ENCODE results near the gene VMP1.
A peak's percentile ranks its signal among the peaks of the same experiment; 100 is the strongest.

VMP1 gene

GRCh38 chr17:59815965-59816364 lies 108.5 kb downstream of the VMP1 start:
- H3K36me3 ChIP-seq (ENCODE audit: low read length): no peaks in the 10 kb centered on the region

DNA sequence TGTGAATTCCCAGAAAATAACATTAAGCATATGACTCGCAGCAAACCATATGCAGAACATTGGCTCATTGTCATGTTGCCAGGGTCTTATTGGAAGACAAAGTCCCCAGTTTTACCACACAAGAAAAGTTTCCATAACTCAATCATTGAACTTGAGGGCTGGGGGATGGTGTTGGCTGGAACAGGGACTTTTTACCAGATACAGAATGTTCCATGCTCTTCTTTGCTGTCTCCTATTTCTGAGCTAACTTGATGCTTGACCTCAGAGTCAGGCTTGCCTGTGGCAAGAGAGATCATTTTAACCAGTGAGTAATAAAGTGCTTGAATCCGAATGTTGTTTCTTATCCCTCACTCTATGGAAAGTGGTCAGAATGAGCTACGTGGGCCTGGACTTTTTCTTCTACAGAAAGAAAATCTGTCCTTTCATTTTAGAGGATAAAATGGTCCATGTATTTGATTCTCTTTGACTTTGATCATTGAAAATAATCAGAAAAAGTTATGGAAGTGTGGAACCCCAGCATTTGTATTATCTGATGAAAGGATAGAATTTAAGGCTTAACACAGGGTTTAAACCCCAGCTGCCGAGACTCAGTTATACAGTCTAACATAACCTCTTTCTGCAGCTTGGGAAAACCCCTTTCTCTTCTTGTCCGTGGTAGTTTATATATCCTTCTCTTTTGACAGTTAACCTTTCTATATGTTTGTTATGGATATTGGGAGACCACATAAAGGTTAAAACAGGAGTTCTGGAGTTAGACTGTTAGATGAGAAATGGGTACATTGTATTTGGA lies 118.3 kb downstream of the VMP1 start:
- Histone ChIP-seq H2AFZ (ENCODE audit: low read depth, low read length, severe bottlenecking) (no peak overlapping the region), H4K20me1 (ENCODE audit: low read depth, low read length) (no peaks in the 10 kb centered on the region), H3K27me3 (ENCODE audit: low read length) (no peaks in the 10 kb centered on the region), H3K4me3 (ENCODE audit: insufficient read depth, low read length, poor library complexity, severe bottlenecking) (no peak overlapping the region), H3K27ac (ENCODE audit: low read depth, low read length) (no peak overlapping the region), H3K9ac (ENCODE audit: low read length) (no peak overlapping the region), H3K36me3 (ENCODE audit: low read length) (no peaks in the 10 kb centered on the region), H3K9me3 (ENCODE audit: insufficient read depth, low read length) (no peaks in the 10 kb centered on the region), H3K79me2 (ENCODE audit: insufficient read depth, low read length) (no peaks in the 10 kb centered on the region), H3K4me2 (ENCODE audit: low read depth, low read length, poor library complexity, severe bottlenecking) (peak overlapping the region; percentile 9), H3K9me2 (replicated peaks; ENCODE audit: insufficient read depth, low read length) (no peaks in the 10 kb centered on the region), H3F3A (ENCODE audit: insufficient read depth) (0 out of 2 replicates have a peak, but pooled peaks cover 3% of the 10 kb centered on the region)
- no peak for TF ChIP-seq CTCF (IDR thresholded peaks at IDR 0.05; ENCODE audit: insufficient read depth, low read length, poor library complexity, severe bottlenecking)
- TF ChIP-seq EZH2phosphoT487 (conservative IDR thresholded peaks at IDR 0.05; ENCODE audit: low read length): no peak

More at GRCh38 chr17:59815965-59816364, 108.5 kb downstream of the VMP1 start:
- no peak overlapping the region for H3K27ac ChIP-seq (ENCODE audit: low read depth, low read length)
- no peaks in the 10 kb centered on the region for H3K79me2 ChIP-seq (ENCODE audit: insufficient read depth, low read length)
- no peaks in the 10 kb centered on the region for H3K27me3 ChIP-seq (ENCODE audit: low read length)
- H3K9ac ChIP-seq (ENCODE audit: low read length): no peak overlapping the region
- no peaks in the 10 kb centered on the region for H4K20me1 ChIP-seq (ENCODE audit: low read depth, low read length)
- no peaks in the 10 kb centered on the region for H3K9me2 ChIP-seq (replicated peaks; ENCODE audit: insufficient read depth, low read length)
- no peak overlapping the region for H2AFZ ChIP-seq (ENCODE audit: low read depth, low read length, severe bottlenecking)
- no peak overlapping the region for H3K4me3 ChIP-seq (ENCODE audit: insufficient read depth, low read length, poor library complexity, severe bottlenecking)
- no peaks in the 10 kb centered on the region; the same call in 1 of the 2 replicates for H3F3A ChIP-seq (ENCODE audit: insufficient read depth)
- H3K9me3 ChIP-seq (ENCODE audit: insufficient read depth, low read length): no peaks in the 10 kb centered on the region
- TF ChIP-seq CTCF (IDR thresholded peaks at IDR 0.05; ENCODE audit: insufficient read depth, low read length, poor library complexity, severe bottlenecking): no peak
- TF ChIP-seq EZH2phosphoT487 (conservative IDR thresholded peaks at IDR 0.05; ENCODE audit: low read length): no peak
- H3K4me2 ChIP-seq (ENCODE audit: low read depth, low read length, poor library complexity, severe bottlenecking): no peak overlapping the region

GRCh38 chr17:59826706-59827453 lies 119.4 kb downstream of the VMP1 start:
- Histone ChIP-seq H3K9ac (ENCODE audit: low read length) (no peak overlapping the region), H3K27ac (ENCODE audit: low read depth, low read length) (no peak overlapping the region), H3K79me2 (ENCODE audit: insufficient read depth, low read length) (no peaks in the 10 kb centered on the region), H3K9me3 (ENCODE audit: insufficient read depth, low read length) (no peaks in the 10 kb centered on the region), H3K4me3 (ENCODE audit: insufficient read depth, low read length, poor library complexity, severe bottlenecking) (no peak overlapping the region), H3K9me2 (replicated peaks; ENCODE audit: insufficient read depth, low read length) (no peaks in the 10 kb centered on the region), H3F3A (ENCODE audit: insufficient read depth) (0 out of 2 replicates have a peak, but pooled peaks cover 3% of the 10 kb centered on the region), H3K27me3 (ENCODE audit: low read length) (no peaks in the 10 kb centered on the region), H4K20me1 (ENCODE audit: low read depth, low read length) (no peaks in the 10 kb centered on the region), H3K36me3 (ENCODE audit: low read length) (no peaks in the 10 kb centered on the region), H3K4me2 (ENCODE audit: low read depth, low read length, poor library complexity, severe bottlenecking) (peak overlapping the region; percentile 9), H2AFZ (ENCODE audit: low read depth, low read length, severe bottlenecking) (no peak overlapping the region)
- no peak for TF ChIP-seq CTCF (IDR thresholded peaks at IDR 0.05; ENCODE audit: insufficient read depth, low read length, poor library complexity, severe bottlenecking)
- TF ChIP-seq EZH2phosphoT487 (conservative IDR thresholded peaks at IDR 0.05; ENCODE audit: low read length): no peak
